Renal pelvis (tissue), 4 donors: ENCODE data around the gene FRMD3. TPM values are rescaled to one million over a fixed set of nuclear protein-coding genes. Genes with fewer than 3 reads are reported as not detected.

Experiments
- DNase-seq: peaks from one replicate; pipeline ENCODE4 v3.0.0-alpha.2; 2013
- polyA plus RNA-seq, 3 donors: library from polyadenylated mRNA; unstranded; fragments of 120-200 nt; gene quantifications; one replicate each; pipeline ENCODE4 v1.2.1, GENCODE V29; 2013; ENCODE audit not compliant: insufficient read length in 3 of 3

Gene FRMD3
- polyA plus RNA-seq, 3 donors = 16.6 to 22.1 (median 20.3) TPM

DNA sequence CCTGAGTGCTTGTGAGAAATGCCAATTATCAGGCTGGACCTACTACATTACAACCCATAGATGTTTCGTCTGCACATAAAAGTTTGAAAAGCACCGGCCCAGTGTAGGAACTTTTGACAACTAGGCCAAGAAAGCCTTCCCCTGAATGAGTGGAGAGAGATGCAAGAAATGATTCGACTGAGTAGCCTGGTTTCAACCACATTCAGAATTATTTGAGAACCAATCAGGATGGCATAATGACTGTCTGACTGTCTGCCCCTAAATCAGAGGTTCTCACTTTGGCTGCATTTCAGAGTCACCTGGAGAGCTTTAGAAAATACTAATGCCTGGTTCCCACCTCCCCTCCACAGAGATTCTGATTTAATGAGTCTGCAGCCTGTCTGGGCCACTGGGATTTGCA, 61.1 kb downstream of the FRMD3 start:
- no peak for DNase-seq

DNA sequence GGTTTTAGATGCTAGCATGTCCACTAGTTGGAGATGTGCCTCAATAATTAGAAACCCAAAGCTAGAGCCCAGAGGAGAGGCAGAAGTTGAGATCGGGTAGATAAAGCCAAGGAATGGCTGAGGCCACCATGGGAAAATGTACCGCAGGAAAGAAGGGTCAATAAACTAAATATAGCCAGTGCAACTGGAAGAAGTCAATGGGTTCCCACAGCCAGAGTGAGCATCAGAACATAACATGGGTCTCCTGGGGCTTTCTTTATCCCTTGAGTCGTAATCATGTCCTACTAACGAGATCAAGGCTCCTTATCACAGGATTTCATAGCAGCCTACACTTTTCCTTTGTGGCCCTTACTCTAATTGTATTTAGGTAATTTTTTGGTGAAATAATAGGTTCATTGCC, 61.7 kb downstream of the FRMD3 start:
- no peak for DNase-seq

DNA sequence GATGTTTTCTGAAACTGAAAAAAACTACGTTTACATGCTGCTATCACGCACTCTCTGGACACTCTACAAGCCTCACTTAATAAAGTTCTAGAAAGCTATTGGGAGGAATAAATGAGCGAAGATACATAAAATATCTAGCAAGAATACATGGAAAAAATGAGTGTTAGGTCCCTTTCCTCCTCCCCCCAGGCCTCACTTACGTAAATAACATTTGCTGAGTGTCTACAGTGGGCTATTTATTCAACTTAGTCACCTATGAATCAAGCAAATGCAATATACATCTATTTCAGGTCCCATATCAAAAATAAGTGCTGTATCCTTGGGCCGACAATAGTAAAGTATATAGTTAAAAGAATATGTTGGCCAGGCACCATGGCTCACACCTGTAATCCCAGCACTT, 62.5 kb downstream of the FRMD3 start:
- DNase-seq = no peak

DNA sequence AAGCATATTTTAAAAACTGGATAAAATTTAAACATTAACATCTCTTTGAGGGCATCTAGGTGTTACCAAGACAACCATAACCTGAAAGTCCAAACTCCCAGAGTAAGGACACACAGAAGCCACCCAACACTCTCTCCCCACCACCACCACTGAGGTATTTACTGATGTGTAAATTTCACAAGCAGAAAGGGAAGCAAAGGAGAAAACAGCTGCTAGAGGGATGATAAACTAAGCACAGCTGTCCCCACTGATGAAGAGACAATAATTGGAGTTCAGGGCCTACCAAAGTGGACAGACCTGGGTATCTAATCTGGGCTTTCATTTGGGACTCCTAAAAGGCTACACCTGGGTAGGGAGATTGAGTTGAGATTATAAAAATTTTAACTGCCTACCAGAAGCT, 63.6 kb downstream of the FRMD3 start:
- no peak for DNase-seq

DNA sequence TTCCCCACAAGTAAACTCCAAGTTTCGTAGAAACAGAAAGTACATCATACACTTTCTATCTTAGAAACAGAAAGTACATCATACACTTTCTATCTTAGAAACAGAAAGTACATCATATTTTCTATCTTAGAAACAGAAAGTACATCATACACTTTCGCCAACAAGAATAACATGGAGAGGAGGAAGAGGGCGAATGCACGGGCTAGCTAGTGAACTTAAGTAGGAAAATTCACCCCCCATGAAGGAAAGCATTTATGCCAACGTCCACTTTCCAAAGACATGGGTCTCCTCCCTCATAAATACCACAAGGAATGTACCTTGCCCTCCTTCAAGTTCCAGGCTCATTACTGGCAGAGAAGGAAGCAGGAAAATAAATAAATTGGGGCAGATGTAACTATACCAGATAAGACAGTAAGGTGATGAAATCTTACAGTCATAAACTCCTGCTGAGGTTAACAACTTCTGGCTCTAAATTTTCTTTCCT, 64.7 kb downstream of the FRMD3 start:
- no peak for DNase-seq

- no peak for DNase-seq
These were observed 65.4 kb downstream of the FRMD3 start for GRCh38 chr9:83472764-83473163.

DNA sequence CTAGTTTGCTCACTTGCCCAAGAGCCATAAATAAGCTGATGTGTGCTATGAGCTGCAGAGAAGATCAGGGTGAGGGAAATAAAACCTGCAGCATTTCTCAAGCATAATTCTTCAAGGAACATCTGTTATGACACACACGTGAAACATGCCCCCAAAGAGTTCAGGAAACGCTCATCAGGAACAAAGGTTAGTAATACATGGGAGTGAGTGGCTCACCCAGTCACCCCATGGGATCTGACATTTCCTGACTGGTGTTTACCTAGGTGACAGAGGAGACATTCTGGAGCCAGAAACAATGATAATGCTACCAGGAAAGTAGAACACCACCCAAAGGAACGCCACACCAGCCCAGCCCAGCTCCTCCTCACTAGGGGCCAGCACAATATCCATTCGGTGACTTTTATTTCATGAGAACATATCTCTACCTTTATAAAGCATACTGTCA, 66.0 kb downstream of the FRMD3 start:
- no peak for DNase-seq

GRCh38 chr9:83471241-83471640, 67.0 kb downstream of the FRMD3 start:
- DNase-seq = no peak

- DNase-seq = no peak
These were observed 68.5 kb downstream of the FRMD3 start for GRCh38 chr9:83469722-83470121.

GRCh38 chr9:83468821-83469220, 69.4 kb downstream of the FRMD3 start:
- DNase-seq = no peak

- no peak for DNase-seq
These were observed 71.3 kb downstream of the FRMD3 start for GRCh38 chr9:83466877-83467276.

GRCh38 chr9:83466351-83466750, 71.8 kb downstream of the FRMD3 start:
- DNase-seq = no peak

GRCh38 chr9:83459830-83460229, 78.4 kb downstream of the FRMD3 start:
- no peak for DNase-seq

GRCh38 chr9:83458530-83458929, 79.7 kb downstream of the FRMD3 start:
- no peak for DNase-seq

GRCh38 chr9:83457005-83457404, 81.2 kb downstream of the FRMD3 start:
- no peak for DNase-seq

DNA sequence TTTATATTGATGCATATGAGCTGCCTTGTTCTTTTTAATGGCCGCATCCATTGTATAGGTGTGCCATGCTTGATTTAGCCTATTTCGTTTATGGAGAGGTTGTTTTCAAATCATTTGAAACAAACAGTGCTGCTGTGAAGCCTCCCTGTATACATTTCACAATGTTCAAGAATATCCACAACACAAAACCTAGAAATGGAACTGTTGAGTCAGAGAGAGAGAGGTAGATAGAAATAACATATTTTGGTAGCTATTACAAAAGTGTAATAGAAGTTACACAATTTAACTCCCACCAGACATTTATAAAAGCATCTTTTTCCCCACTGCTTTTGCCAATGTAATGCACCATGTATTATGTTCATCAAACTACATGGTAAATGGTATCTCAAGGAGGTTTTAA, 82.0 kb downstream of the FRMD3 start:
- no peak for DNase-seq

GRCh38 chr9:83454076-83454475, 84.1 kb downstream of the FRMD3 start:
- no peak for DNase-seq

- no peak for DNase-seq
These were observed 86.9 kb downstream of the FRMD3 start for GRCh38 chr9:83451308-83451707.

DNA sequence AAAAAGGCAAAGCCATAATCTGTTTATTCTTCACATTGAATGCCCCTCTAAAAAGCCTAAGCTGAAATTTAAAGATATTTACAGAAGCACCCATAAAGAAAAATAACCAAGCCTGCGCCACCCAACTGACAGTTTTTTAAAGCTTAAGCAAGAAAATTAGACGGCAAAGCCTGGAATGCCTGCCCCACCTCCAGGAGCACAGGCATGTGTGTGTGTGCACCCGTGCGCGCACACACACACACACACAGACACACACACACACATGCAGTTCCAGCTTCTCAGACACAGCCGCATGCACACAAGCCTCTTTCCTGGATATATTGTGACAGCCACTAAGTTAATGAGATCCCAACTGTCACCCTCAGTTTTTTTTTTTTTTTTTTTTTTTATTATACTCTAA, 88.2 kb downstream of the FRMD3 start:
- DNase-seq = no peak

- DNase-seq = peak; percentile 40
These were observed 89.0 kb downstream of the FRMD3 start for GRCh38 chr9:83449166-83449565.

GRCh38 chr9:83448626-83449025, 89.6 kb downstream of the FRMD3 start:
- no peak for DNase-seq

- no peak for DNase-seq
These were observed 90.8 kb downstream of the FRMD3 start for GRCh38 chr9:83447351-83447750.

GRCh38 chr9:83445703-83446265, 92.4 kb downstream of the FRMD3 start:
- no peak for DNase-seq

DNA sequence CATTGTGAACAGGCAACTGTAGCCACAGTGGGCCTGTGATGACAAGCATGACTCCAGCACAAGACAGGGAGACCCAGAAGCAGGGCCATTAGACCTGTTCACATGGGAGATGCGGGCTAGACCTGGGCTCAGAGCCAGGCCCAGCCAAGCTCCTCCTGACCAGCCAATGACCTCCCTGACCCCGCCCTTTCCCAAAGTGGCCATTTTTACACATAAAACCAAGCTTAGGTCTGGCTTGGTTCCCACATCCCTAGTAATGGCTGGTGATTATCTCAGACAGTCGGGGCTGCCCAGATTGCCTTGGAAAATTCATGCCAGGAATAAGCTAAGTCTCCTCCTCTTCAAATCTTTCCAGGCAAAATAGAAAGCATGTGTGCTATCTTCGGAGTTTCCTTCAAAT, 94.1 kb downstream of the FRMD3 start:
- DNase-seq = no peak

DNA sequence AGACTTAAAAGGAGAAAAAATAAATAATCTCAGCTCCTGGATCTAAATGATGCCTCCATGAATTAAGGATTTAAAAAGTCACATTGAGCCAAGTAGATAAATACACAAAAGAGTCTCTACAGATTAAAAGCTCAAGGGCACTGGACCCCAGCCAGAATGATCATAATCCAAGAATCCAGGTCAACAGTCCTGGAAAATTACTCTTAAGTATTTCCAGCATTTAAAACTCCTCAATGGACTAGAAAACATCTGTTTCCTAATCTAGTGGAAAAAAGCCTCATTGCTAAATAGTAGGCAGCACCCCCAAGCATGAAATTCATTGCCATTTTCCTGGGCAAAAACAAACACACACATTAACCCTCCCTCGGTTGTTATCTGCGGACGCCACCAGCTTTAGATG, 96.8 kb downstream of the FRMD3 start:
- no peak for DNase-seq
